Bronchial epithelial cell (primary cell): ENCODE results near the gene GPRC5A. TPM values are rescaled to one million over a fixed set of nuclear protein-coding genes. Genes with fewer than 3 reads are reported as not detected.

ENCODE experiments used
- DNase-seq: peaks from one replicate; pipeline ENCODE4 v3.0.0-alpha.2; 2010; ENCODE audit warnings: low read depth
- FAIRE-seq: peaks from 2 replicates; lab custom pipeline; 2011; peaks lifted over from hg19 to GRCh38; lab: Jason Lieb, UNC
- H3K27me3 ChIP-seq: 2 replicates; pipeline ENCODE4 v1.5.1; 2011; ENCODE audit warnings: low read length; ENCODE audit not compliant: control insufficient read depth, insufficient read depth
- H3K36me3 ChIP-seq: 2 replicates; pipeline ENCODE4 v1.5.1; 2011; ENCODE audit warnings: low read length; ENCODE audit not compliant: control insufficient read depth, insufficient read depth
- H3K4me3 ChIP-seq: 2 replicates; pipeline ENCODE4 v1.5.1; 2011; ENCODE audit warnings: mild to moderate bottlenecking, low read depth, low read length, control low read depth
- CTCF ChIP-seq: IDR thresholded peaks from 2 replicates; pipeline ENCODE4 v1.5.1; 2011; ENCODE audit warnings: mild to moderate bottlenecking, moderate library complexity, low read length, control low read depth, inconsistent platforms; ENCODE audit not compliant: insufficient read depth, severe bottlenecking
- total RNA-seq: library from RNA; depleted of rRNA; stranded (reverse); fragments of >200 nt; gene quantifications from 2 replicates; pipeline ENCODE4 v1.2.1, GENCODE V29; 2014

The GPRC5A gene
- total RNA-seq, 1 donor from 2014 or later: 16.1 TPM

GRCh38 chr12:12941450-12942350 is 50.3 kb downstream of the GPRC5A start:
- H3K36me3 ChIP-seq: peaks cover 3% of the 10 kb centered on the region
- no peaks in the 10 kb centered on the region for H3K27me3 ChIP-seq
- no peak overlapping the region for H3K4me3 ChIP-seq
- DNase-seq (no peak), FAIRE-seq (no peak)
- TF ChIP-seq CTCF: no peak

- H3K27me3 ChIP-seq: no peaks in the 10 kb centered on the region
- TF ChIP-seq CTCF: no peak
- no peaks in the 10 kb centered on the region for H3K36me3 ChIP-seq
- no peak for DNase-seq
- no peak for FAIRE-seq
- no peak overlapping the region for H3K4me3 ChIP-seq
Observed at GRCh38 chr12:12943586-12944260, 52.4 kb downstream of the GPRC5A start.

- no peak overlapping the region for H3K4me3 ChIP-seq
- FAIRE-seq: no peak
- H3K36me3 ChIP-seq: no peaks in the 10 kb centered on the region
- H3K27me3 ChIP-seq: no peaks in the 10 kb centered on the region
- DNase-seq: no peak
- no peak for TF ChIP-seq CTCF
Observed at GRCh38 chr12:12945591-12945990, 54.2 kb downstream of the GPRC5A start.

GRCh38 chr12:12946686-12947355 is 55.5 kb downstream of the GPRC5A start:
- DNase-seq (no peak), FAIRE-seq (no peak)
- H3K27me3 ChIP-seq: no peaks in the 10 kb centered on the region
- no peaks in the 10 kb centered on the region for H3K36me3 ChIP-seq
- H3K4me3 ChIP-seq: no peak overlapping the region
- TF ChIP-seq CTCF: no peak

- H3K4me3 ChIP-seq: no peak overlapping the region
- TF ChIP-seq CTCF: no peak
- no peaks in the 10 kb centered on the region for H3K27me3 ChIP-seq
- no peak for FAIRE-seq
- no peak for DNase-seq
- no peaks in the 10 kb centered on the region for H3K36me3 ChIP-seq
Observed at GRCh38 chr12:12947902-12948301, 56.5 kb downstream of the GPRC5A start.
